Skin of body (tissue), 2 donors: ENCODE data around the gene TKT. TPM values are rescaled to one million over a fixed set of nuclear protein-coding genes. Genes with fewer than 3 reads are reported as not detected.
A peak's percentile ranks its signal among the peaks of the same experiment; 100 is the strongest.
"Not testable (repeated sequence)": the region's sequence is repeated elsewhere in the genome, so short reads cannot be mapped to it uniquely, and the experiment has no call there.

Experiments
- DNase-seq: peaks from one replicate; lab custom pipeline; 2025; lab: John Stamatoyannopoulos, UW
- total RNA-seq: library from RNA; depleted of rRNA; stranded (reverse); fragments of >200 nt; gene quantifications from one replicate; pipeline ENCODE4 v1.2.3, GENCODE V29; 2014

Gene TKT
- total RNA-seq, 1 donor from 2014 or later, result 159 TPM

DNA sequence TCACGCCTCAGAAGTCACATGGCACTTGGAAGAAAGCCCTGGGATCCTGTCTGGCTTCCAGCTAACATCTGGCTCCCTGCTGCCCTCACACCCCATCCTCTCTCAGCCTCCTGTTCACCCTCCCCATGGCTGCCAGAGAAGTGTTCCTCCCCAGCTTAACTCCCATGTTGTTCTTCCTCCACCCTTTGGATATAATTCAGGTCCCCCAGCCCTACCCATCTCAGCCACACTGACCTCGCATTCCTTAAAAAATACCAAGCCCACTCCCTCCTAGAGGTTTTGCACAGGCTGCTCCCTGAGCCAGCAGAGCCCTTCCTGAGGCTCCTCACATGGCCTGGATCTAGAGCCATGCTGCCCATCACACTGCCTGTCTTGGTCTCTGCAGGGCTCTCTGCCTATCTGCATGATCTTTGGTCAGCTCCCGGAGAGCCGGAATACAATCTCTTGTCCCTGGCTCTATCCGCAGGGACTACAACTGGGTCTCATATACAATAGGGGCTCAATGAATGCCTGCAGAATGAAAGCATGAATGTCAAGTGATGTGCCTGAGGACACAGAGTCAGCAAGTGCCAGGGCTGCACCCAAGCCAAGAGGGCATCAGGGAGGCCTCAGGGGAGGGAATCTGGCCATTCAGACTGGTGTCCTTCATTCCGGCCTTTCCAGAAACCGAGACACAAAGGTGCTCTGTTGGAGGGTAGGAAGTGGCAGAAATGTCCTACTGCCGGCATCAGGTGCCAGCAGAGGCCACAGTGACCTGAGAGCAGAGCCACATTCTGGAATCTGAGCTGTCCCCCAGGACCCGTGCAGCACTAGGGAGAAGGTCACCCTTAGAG is 3.8 kb upstream of the TKT start:
- peak; percentile 62 for DNase-seq

DNA sequence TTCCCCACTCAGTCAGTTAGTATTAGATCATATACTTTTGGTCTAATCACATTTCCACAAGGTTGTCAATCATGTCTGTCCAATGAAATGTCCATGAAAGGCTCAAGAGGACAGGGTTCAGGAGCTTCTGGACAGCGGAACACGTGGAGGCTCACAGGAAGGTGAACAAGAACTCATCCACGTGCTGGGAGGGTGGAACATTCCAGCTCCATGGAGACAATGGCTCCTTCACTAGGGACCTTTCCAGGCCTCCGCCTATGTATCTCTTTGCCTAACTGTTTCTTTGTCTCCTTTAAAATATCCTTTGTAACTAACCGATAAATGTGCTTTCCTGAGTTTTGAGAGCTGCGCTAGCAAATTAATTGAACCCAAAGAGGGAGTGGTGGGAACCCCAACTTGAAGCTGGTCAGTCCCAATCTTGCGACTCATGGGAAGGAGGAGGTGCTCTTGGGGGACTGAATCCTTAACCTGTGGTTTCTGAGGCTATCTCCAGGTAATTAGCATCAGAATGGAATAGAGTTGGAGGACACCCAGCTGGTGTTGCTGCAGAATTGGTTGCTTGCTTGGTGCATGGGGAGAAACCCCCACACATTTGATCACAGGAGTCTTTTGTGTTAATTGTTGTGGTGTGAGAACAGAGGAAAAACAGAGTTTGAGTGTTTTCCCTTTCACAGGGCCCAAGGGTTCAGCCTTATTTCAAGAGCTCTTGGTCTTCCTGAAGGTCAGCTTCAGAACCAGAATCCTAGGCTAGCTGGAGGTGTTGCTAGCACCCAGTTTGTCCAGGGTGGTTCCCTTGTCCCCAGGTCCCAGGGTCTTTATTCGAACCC is 3.0 kb upstream of the TKT start:
- DNase-seq, result no peak

DNA sequence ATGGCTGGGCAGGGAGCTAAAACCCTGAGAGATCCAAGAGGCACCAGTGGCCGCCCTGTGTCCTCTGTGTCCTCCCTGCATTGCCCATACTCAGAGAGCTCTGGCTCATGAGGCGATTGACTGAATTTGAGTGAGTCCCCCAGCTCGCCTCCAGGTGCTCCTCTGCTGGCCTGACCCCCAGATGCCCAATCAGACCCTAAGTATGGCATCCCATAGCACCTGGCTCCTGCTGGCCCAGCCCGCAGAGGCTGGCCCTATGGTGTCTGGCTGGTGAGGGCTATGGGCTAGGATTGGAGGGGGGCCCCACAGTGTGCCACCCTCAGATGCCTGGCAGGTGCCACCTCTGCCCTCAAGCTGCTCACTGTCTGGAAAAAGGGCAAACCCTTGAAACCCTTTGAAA is 1.6 kb upstream of the TKT start:
- no peak for DNase-seq

DNA sequence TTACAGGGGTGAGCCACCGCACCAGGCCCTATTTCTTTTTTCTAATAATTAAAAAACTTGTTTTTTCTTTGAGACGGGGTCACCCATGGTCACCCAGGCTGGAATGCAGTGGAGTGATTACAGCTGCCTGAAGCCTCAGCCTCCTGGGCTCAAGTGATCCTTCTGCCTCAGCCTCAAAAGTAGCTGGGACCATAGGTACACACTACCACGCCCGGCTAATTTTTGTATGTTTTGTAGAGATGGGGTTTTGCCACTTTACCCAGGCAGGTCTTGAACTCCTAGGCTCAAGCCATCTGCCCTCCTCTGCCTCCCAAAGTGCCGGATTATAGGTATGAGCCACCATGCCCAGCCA is 858 bp upstream of the TKT start:
- DNase-seq, result no peak

DNA sequence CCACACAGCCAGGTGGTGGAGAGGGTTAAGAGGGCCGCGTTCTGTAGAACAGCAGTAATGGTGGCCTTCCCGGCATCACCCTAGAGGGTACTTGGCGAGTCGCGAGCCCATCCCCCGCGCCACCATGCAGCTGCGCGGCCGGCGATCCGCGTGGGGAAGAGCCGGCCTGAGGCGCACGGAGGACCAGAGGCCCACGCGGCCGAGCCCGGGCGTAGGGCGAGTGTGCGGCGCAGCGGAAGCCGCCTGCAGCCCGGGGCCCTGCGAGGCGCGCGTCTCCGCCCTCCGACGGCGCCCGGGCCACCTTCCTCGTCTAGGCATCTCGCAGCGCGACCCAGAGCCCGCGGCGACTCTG is 423 bp downstream of the TKT start:
- no peak for DNase-seq

DNA sequence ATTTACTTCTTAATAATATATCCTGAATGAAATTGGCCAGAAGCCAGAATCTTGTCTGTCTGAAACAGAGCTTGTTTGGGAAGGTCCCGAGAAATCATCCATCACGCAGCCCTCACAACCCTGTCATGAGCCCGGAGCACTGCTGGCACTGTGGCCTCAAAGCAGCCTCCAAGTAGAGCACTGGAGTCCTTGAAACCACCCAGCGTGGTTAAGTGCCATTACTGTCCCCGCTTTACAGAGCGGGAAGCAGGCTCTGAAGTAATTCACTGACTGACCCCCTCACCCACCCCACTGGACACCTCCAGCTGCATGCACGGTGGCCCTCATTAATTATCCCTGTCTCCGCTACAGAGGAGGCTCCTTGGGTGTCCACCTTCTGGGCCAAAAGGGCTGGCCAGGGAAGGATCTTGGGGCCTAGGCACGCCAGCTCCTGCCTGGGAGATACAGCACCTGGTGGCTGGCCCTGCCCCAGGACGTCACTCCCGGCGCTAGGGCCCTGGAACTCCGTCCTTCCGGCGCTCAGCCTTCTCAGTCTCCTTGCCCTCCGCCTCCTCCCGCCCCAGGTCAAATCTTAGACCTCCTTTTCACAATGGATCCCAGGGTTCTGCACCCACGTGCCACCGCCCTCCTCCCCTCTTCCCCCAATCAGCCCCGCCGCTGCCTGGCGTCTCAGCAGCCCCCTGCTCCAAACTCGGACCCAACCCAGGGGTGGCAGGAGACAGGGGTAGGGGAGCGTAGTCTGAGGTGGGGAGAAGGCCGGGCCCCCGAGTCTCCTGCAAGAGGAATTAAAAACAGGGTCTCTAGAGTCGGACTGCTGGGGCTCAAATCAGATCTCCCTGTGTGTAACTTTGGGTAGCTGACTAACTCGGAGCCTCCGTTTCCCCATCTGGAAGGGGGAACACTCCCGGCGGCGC is 1.1 kb downstream of the TKT start:
- DNase-seq, result no peak

DNA sequence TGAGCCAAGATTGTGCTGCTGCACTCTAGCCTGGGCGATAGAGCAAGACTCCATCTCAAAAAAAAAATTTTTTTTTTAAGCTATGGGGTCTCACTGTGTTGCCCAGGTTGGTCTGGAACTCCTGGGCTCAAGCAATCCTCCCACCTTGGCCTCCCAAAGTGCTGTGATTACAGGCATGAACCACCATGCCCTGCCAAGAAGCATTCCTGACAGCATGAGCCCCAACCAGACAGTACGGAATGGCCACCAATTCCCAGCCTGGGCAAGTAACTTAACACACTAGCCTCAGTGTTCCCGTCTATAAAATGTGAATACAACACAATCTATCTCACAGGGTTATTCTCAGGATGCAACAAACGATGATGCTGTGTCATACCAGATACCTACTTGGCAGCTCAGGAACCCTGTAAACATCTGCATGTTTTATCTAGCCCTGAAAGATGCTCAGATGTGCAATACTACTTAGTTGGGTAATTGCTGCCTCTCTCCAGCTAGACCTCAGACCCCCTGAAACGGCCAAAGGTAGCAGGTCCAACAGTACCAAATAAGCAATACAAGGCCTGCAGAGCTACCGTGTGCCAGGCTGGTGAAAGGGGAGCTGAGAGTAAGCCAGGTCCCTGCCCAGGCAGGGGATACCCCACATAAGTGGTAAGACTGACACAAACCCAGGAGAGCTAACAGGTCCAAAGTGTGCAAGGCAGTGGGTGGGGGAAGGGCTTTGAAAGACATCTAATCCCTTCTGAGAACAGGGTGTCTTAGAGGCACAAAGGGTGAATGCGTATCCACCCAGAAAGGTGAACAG is 1.9 kb downstream of the TKT start:
- no peak for DNase-seq

DNA sequence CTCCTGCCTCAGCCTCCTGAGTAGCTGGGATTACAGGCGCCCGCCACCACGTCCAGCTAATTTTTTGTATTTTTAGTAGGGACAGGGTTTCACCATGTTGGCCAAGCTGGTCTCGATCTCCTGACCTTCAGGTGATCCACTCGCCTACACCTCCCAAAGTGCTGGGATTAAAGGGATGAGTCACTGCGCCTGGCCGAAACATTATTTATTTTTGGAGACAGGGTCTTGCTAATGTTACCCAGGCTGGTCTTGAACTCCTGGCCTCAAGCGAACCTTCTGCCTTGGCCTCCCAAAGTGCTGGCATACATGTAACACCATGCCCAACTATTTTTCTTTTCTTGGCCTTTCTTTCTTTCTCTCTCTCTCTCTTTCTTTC is 2.9 kb downstream of the TKT start:
- DNase-seq, result not testable (repeated sequence)

DNA sequence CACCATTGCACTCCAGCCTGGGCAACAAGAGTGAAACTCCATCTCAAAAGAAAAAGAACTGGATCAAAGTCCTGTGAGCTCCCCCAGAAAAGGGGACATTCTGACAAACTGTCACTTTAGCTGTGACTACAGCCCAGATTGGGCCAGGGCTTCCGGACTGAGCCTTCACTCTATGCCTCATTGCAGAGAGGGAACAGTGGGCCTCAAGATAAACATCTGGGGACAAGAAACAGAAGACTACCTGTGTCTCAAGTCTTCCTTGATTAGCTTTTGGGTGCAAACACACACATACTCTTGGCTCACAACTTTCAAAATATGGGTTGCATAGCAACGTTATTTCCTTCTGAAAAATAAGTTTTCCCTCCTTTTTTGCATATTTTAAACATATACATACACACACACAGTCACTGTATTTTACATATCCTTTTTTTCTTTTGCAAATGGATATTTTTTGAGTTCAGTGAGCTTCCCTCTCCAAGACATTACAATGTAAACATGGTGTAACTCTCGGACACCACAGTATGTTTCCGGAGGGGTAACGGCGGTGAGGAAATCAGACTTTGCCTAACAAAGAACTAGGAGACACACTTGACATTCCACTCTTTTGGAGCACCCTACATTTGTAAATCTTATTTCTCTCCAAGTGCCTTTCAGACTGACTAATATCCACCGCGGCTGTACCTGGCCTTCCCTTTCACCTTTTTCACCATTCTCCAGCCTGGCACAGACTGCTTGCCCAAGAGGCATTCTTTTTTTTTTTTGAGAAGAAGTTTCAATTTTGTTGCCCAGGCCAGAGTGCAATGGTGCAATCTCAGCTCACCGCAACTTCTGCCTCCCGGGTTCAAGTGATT is 3.5 kb downstream of the TKT start:
- no peak for DNase-seq

DNA sequence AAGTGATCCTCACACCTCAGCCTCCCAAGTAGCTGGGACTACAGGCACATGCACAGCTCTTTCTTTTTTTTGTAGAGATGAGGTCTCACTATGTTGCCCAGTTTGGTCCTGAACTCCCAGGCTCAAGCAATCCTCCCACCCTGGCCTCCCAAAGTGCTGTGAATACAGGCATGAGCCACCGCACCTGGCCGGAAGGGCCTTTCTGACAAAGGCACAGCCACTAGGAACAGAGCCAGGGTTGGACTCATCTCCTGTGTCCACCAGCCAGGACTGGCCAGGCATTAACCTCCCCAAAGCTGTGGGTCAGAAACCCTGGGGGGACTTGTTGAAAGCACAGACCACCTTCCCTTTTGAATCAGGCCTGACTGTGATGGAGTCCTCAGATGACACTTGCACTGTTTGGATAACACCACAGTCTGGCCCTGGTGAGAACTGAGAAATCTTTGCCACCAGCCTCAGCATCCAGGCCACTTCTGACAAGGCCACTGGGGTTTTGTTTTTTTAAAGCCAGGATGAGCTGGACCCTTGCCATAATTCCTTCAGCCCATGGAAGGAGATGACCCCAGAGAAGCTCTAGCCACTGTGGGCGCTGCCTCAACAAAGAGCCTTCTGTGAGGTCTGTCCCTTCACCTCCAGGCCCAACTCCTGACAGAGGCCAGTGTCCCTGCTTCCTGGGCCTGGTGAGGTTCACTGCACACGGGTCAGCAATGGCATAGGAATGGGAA is 4.8 kb downstream of the TKT start:
- DNase-seq, result no peak

DNA sequence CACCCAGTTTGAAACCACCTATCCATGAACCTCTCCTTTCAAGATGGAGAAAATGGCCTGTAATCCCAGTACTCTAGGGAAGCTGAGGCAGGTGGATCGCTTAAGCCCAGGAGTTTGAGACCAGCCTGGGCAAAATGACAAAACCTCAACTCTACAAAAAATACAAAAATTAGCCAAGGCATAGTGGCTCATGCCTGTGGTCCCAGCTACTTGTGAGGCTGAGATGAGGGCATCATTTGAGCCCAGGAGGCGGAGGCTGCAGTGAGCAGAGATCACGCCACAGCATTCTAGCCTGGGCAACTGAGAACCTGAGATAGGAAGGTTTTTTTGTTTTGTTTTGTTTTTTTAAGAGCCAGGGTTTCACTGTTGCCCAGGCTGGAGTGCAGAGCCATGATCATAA is 5.4 kb downstream of the TKT start:
- no peak for DNase-seq

DNA sequence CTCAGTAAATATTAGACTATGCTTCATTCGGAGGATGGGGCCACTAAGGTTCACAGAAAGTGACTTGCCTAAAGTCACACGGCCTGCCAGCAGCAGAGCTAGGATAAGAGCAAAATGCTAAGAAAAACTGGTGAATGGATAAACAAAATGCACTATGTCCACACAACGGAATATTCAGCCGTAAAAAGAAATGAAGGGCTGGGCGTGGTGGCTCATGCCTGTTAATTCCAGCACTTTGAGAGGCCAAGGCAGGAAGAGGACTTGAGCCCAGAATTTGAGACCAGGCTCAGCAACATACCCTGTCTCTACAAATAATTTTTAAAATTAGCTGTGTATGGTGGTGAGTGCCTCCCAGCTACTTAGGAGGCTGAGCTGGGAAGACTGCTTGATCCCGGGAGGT is 7.7 kb downstream of the TKT start:
- DNase-seq, result no peak

DNA sequence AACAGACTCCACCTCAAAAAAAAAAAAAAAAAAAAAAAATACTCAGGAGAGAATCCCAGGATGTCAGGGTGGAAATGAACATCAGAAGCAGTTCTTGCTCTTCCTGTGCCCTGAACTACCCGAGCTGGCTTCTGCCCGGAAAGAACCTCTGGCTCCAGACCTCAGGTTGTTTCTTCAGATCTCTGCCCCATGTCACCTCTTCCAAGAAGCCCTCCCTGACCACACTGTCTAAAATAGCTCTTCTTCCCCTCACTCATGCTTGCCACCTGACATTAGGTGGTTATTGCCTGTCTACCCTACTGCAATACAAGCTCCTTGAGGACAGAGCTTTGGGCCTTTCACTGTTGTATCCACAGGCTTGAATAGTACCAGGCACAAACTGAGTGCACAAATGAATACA is 8.2 kb downstream of the TKT start:
- DNase-seq, result no peak

DNA sequence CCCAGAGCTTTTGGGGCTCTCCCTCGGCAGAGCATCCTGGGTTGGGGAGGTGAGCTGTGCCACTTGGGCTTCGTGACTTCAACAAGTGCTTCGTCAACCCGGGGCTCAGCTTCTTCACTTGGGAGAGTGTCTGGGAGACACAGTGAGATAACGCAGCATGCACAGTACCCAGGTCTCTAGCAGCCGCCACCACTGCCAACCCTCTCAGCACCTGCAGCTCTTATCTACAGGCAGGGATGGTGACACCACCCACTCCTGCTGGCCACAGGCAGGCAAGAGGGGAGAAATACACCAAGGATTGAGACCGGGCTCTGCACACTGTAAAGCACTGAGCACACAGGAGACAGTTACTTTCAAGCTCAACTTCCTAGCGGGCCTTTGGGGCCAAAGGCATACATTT is 11.6 kb downstream of the TKT start:
- DNase-seq, result no peak

DNA sequence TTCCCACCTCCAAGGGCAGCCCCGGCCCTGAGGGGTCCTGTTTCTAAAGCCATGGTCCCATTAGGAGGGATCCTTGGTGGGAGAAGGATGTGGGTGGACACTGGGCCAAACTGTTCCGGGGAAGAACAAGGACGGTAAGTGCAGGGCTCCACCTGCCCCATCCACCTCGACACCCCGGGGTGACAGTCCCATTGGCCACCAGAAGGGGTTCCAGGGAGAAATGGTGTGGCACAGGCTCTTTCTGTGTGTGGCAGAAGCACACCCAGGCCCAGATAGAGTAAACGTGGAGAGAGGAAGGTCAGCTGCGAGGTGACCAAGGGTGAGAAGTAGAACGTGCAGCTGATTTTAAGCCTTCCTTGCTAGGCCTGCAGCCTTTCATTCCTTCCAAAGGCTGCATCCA is 12.0 kb downstream of the TKT start:
- DNase-seq, result no peak

DNA sequence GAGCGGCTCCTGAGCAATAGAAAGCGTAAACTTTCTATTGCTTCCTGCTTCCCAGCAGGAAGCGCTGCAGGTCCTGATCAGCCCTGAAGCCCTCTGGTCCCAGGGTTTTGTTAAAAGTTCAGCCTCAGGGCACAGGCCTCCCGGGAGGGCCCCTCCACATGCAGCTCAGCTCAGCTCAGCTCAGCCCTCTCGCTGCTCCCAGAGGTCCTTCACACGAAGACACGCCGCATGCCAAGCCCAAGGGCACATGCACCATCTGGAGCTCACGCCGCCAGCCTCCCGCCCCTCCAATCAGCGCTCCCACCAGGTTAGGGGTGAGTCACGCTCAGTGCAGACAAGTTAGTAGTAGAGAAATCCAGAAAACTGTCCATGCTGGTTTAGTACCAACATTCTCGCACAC is 12.7 kb downstream of the TKT start:
- no peak for DNase-seq

DNA sequence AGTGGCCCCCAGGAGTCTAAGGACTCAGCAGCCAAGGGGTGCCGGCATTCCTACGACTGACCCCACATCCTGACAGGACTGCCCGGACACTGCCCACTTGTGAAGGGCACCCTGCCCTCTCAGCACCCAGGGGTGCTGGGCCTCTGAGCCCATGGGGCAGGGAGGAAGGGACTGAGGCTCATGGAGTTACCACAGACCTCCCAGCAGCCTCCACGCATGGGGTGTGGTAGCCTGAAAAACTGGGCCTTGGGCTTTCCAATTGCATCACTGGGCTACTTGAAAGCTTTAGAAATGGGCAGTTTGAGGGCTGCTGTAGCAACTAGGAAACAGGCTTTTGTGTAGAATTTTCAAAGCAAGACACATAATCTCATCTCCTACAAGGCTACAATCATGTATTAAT is 13.2 kb downstream of the TKT start:
- DNase-seq, result no peak

DNA sequence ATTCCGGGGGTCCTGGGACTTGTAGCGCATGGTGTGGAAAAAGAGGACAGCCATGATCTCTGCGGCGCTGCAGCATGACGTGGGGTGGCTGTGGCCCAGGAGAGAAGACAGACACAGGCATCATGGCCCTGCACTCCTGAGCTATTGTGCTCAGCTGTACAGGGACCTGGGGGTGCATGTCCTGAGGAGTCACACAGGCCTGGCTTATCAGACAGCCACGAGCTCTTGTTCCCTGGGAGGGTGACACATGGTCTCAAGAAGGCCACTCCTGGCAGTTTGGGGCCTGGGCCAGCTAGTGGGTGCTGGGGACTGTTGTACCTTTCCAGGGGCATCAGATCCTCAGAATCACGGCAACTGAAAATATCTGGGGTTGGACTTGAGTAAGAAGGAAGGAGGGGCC is 13.7 kb downstream of the TKT start:
- no peak for DNase-seq
